C4-2B (cell line): ENCODE measurements around the gene USP32.

Source experiments
- ZFX ChIP-seq: fragments of 450-650 bp; IDR thresholded peaks from 2 replicates; pipeline ENCODE4 v1.6.1; 2017
- TF ChIP-seq, protein P1 (sequence below): fragments of 450-650 bp; conservative IDR thresholded peaks from 2 replicates; pipeline ENCODE4 v1.5.1; 2017; ENCODE audit warnings: mild to moderate bottlenecking

DNA sequence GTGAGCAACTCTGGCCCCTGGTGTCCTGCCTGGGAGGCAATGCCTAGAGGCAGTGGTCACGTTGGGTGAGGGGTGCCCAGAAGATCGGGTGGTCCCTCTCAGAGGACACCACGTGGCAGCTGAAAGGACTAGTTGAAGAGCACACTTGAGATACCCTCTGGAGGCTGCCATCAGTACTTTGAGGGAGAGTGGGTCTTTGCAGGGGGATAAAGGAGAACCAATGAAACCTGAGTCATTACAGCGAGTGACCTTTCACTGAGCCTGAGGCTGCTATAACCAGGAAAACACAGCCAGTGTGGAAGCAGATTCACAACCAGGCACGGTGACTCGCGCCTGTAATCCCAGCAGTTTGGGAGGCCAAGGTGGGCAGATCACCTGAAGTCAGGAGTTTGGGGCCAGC, 223.3 kb downstream of the USP32 start:
- TF ChIP-seq, protein P1, sequence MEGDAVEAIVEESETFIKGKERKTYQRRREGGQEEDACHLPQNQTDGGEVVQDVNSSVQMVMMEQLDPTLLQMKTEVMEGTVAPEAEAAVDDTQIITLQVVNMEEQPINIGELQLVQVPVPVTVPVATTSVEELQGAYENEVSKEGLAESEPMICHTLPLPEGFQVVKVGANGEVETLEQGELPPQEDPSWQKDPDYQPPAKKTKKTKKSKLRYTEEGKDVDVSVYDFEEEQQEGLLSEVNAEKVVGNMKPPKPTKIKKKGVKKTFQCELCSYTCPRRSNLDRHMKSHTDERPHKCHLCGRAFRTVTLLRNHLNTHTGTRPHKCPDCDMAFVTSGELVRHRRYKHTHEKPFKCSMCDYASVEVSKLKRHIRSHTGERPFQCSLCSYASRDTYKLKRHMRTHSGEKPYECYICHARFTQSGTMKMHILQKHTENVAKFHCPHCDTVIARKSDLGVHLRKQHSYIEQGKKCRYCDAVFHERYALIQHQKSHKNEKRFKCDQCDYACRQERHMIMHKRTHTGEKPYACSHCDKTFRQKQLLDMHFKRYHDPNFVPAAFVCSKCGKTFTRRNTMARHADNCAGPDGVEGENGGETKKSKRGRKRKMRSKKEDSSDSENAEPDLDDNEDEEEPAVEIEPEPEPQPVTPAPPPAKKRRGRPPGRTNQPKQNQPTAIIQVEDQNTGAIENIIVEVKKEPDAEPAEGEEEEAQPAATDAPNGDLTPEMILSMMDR = no peak
- TF ChIP-seq ZFX = no peak
